Mucosa of descending colon (tissue), 3 donors: ENCODE data around the gene TCAF2. TPM values are rescaled to one million over a fixed set of nuclear protein-coding genes. Genes with fewer than 3 reads are reported as not detected.
A peak's percentile ranks its signal among the peaks of the same experiment; 100 is the strongest.
"Not testable (repeated sequence)": the region's sequence is repeated elsewhere in the genome, so short reads cannot be mapped to it uniquely, and the experiment has no call there.

Source experiments
- ATAC-seq: fragments of 200-7000 bp; cut with Tn5 transposase; one replicate; pipeline ENCODE4 v1.9.1; 2020; ENCODE audit warnings: mild to moderate bottlenecking, moderate library complexity
- DNase-seq, 3 donors: peaks; one replicate each; pipeline ENCODE4 v3.0.0-alpha.2; 2020
- H3K36me3 ChIP-seq: fragments of 200-600 bp; one replicate; pipeline ENCODE4 v1.8.0; 2021; ENCODE audit warnings: low read depth, mild to moderate bottlenecking
- H3K4me1 ChIP-seq: fragments of 200-600 bp; one replicate; pipeline ENCODE4 v1.8.0; 2021; ENCODE audit warnings: low read depth, mild to moderate bottlenecking
- H3K4me3 ChIP-seq: fragments of 200-600 bp; one replicate; pipeline ENCODE4 v1.8.0; 2021; ENCODE audit warnings: mild to moderate bottlenecking
- H3K9me3 ChIP-seq: fragments of 200-600 bp; one replicate; pipeline ENCODE4 v1.8.0; 2021; ENCODE audit warnings: mild to moderate bottlenecking
- intact Hi-C, 2 donors: fragments of 100-400 bp; cut with DNase I in 1 of 2; cut with micrococcal nuclease in 1 of 2; formaldehyde crosslinking; loops; one replicate each; pipeline versions ENCODE4 v1.11.0 to v1.11.1; 2022; cut with DNase I, micrococcal nuclease
- long read RNA-seq, 2 donors: library from polyadenylated mRNA; unstranded; transcript quantifications; one replicate each; pipeline ENCODE4 v2.0.0, GENCODE V29; 2019 to 2021
- total RNA-seq, 3 donors: library from RNA; stranded (reverse); fragmentation: NEBNext Ultra II Directional in 2 of 3; extraction: Animal tissue kit (Norgen Biotek cat#: 25700) in 2 of 3; gene quantifications; one replicate each; pipeline versions ENCODE4 v1.2.1 to v1.2.4, GENCODE V29; 2021 to 2023
- donor health status: DM: no; HTN: no; CAD: no; lungs with moderate emphysema.
- donor health status: DM: no; HTN: no; CAD: no.
- donor health status: DM: no; HTN: yes; CAD: no.

The TCAF2 gene
- 1 to 10 TPM; 1.3 to 4.1 (median 1.6) TPM for total RNA-seq
- long read RNA-seq, donor 1, partial matches to known transcripts, result 0 of 2 reads
- long read RNA-seq, donor 1, other reads (novel, unspliced or antisense), result 2 of 2 reads
- long read RNA-seq, donor 2, full-length matches to known transcripts, result 1 of 1 reads
- long read RNA-seq, donor 2, partial matches to known transcripts, result 0 of 1 reads
- long read RNA-seq, donor 2, other reads (novel, unspliced or antisense), result 0 of 1 reads

- DNase-seq (peak in 2 of 3 donors; percentile 75 to 85), ATAC-seq (peak; percentile 95)
- H3K9me3 ChIP-seq, H3K4me3 ChIP-seq, intact Hi-C loops, H3K4me1 ChIP-seq, H3K36me3 ChIP-seq: not testable (repeated sequence)
Measured at GRCh38 chr7:143620646-143621045, at the start of gene TCAF2. TSS of gene TCAF2 (plus strand) at chr7:143620974.

GRCh38 chr7:143571501-143571900, 49.3 kb upstream of the TCAF2 start, which contains the start of gene CTAGE15:
TSS of gene CTAGE15 (plus strand) at chr7:143571801. CDS start at chr7:143571818, 17 bp downstream.
- H3K4me1 ChIP-seq, DNase-seq, H3K9me3 ChIP-seq, ATAC-seq, intact Hi-C loops, H3K4me3 ChIP-seq, H3K36me3 ChIP-seq: not testable (repeated sequence)

- ATAC-seq, intact Hi-C loops, H3K4me3 ChIP-seq, DNase-seq, H3K4me1 ChIP-seq, H3K9me3 ChIP-seq, H3K36me3 ChIP-seq: not testable (repeated sequence)
Measured at GRCh38 chr7:143588183-143588582, 32.6 kb upstream of the TCAF2 start.

GRCh38 chr7:143589897-143590296, 30.9 kb upstream of the TCAF2 start:
- H3K36me3 ChIP-seq, DNase-seq: not testable (repeated sequence)

GRCh38 chr7:143598086-143598485, 22.7 kb upstream of the TCAF2 start:
- ATAC-seq, H3K36me3 ChIP-seq, H3K4me1 ChIP-seq, intact Hi-C loops, H3K9me3 ChIP-seq, H3K4me3 ChIP-seq: not testable (repeated sequence)
- DNase-seq, result peak in 1 of 3 donors; percentile 15

More at GRCh38 chr7:143589897-143590296, 30.9 kb upstream of the TCAF2 start:
- H3K9me3 ChIP-seq, ATAC-seq, intact Hi-C loops, H3K4me3 ChIP-seq, H3K4me1 ChIP-seq: not testable (repeated sequence)

GRCh38 chr7:143603549-143603948, 17.2 kb upstream of the TCAF2 start:
- H3K9me3 ChIP-seq, intact Hi-C loops, ATAC-seq, H3K4me3 ChIP-seq, DNase-seq, H3K36me3 ChIP-seq, H3K4me1 ChIP-seq: not testable (repeated sequence)

GRCh38 chr7:143606088-143606487, 14.7 kb upstream of the TCAF2 start:
- ATAC-seq, H3K36me3 ChIP-seq, intact Hi-C loops, DNase-seq, H3K9me3 ChIP-seq, H3K4me3 ChIP-seq, H3K4me1 ChIP-seq: not testable (repeated sequence)

- H3K36me3 ChIP-seq, H3K9me3 ChIP-seq, DNase-seq, H3K4me1 ChIP-seq, intact Hi-C loops, H3K4me3 ChIP-seq: not testable (repeated sequence)
- ATAC-seq, result peak; percentile 42
Measured at GRCh38 chr7:143615545-143615944, 5.2 kb upstream of the TCAF2 start.

GRCh38 chr7:143617204-143617603, 3.6 kb upstream of the TCAF2 start:
- H3K4me1 ChIP-seq, ATAC-seq, H3K4me3 ChIP-seq, H3K9me3 ChIP-seq, intact Hi-C loops, DNase-seq, H3K36me3 ChIP-seq: not testable (repeated sequence)

GRCh38 chr7:143620058-143620457, 716 bp upstream of the TCAF2 start:
- peak; percentile 76 for ATAC-seq
- H3K36me3 ChIP-seq, H3K4me1 ChIP-seq, H3K9me3 ChIP-seq, H3K4me3 ChIP-seq, intact Hi-C loops, DNase-seq: not testable (repeated sequence)

GRCh38 chr7:143621175-143621574, 401 bp downstream of the TCAF2 start:
- intact Hi-C loops, H3K4me3 ChIP-seq, H3K4me1 ChIP-seq, DNase-seq, H3K36me3 ChIP-seq, H3K9me3 ChIP-seq: not testable (repeated sequence)
- peak; percentile 31 for ATAC-seq

GRCh38 chr7:143622130-143622529, 1.4 kb downstream of the TCAF2 start:
- ATAC-seq, result peak; percentile 20
- intact Hi-C loops, DNase-seq, H3K4me3 ChIP-seq, H3K4me1 ChIP-seq, H3K36me3 ChIP-seq, H3K9me3 ChIP-seq: not testable (repeated sequence)

- H3K36me3 ChIP-seq, H3K9me3 ChIP-seq, H3K4me3 ChIP-seq, intact Hi-C loops, DNase-seq, ATAC-seq, H3K4me1 ChIP-seq: not testable (repeated sequence)
Measured at GRCh38 chr7:143630653-143631052, 9.9 kb downstream of the TCAF2 start.

- peak; percentile 73 for ATAC-seq
- DNase-seq, intact Hi-C loops, H3K9me3 ChIP-seq, H3K36me3 ChIP-seq, H3K4me1 ChIP-seq, H3K4me3 ChIP-seq: not testable (repeated sequence)
Measured at GRCh38 chr7:143632506-143632905, 11.7 kb downstream of the TCAF2 start.

GRCh38 chr7:143633013-143633618, 12.3 kb downstream of the TCAF2 start:
- H3K36me3 ChIP-seq, DNase-seq, H3K4me1 ChIP-seq, H3K4me3 ChIP-seq, H3K9me3 ChIP-seq, intact Hi-C loops: not testable (repeated sequence)
- ATAC-seq, result peak; percentile 88
